NB4 (cell line): Measurements from ENCODE around the gene ARHGEF25.

Source experiments
- POLR2A ChIP-seq: IDR thresholded peaks from 2 replicates; pipeline ENCODE4 v1.6.1; 2011; ENCODE audit warnings: mild to moderate bottlenecking; ENCODE audit not compliant: insufficient read length; ENCODE audit errors: extremely low read depth
- TF ChIP-seq, protein P1 (sequence below): IDR thresholded peaks from one replicate; pipeline ENCODE4 v1.5.1; 2012; ENCODE audit warnings: low read depth, low read length

- TF ChIP-seq, protein P1, sequence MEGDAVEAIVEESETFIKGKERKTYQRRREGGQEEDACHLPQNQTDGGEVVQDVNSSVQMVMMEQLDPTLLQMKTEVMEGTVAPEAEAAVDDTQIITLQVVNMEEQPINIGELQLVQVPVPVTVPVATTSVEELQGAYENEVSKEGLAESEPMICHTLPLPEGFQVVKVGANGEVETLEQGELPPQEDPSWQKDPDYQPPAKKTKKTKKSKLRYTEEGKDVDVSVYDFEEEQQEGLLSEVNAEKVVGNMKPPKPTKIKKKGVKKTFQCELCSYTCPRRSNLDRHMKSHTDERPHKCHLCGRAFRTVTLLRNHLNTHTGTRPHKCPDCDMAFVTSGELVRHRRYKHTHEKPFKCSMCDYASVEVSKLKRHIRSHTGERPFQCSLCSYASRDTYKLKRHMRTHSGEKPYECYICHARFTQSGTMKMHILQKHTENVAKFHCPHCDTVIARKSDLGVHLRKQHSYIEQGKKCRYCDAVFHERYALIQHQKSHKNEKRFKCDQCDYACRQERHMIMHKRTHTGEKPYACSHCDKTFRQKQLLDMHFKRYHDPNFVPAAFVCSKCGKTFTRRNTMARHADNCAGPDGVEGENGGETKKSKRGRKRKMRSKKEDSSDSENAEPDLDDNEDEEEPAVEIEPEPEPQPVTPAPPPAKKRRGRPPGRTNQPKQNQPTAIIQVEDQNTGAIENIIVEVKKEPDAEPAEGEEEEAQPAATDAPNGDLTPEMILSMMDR: no peak
- no peak for TF ChIP-seq POLR2A
Measured at GRCh38 chr12:57603324-57603723, 7.9 kb upstream of the ARHGEF25 start.
